Measurements from ENCODE around the gene SNX1. TPM values are rescaled to one million over a fixed set of nuclear protein-coding genes. Genes with fewer than 3 reads are reported as not detected.

The SNX1 gene
- total and polyA plus RNA-seq, 2 of the 13 experiments (the other 11 are each of a cell fraction or from before 2014, with no cell fraction given) = 29.3 to 60.1 TPM

GRCh38 chr15:64050281-64051092 lies 45.3 kb upstream of the SNX1 start (continued):
- TF ChIP-seq HDAC1 (CRISPR knock-in tag; IDR thresholded peaks at IDR 0.05) = no peak
- no peak for TF ChIP-seq SOX6 (IDR thresholded peaks at IDR 0.05)
- TF ChIP-seq SOX6 (CRISPR knock-in tag; IDR thresholded peaks at IDR 0.05) = peak; percentile 21; the same call in 1 of the 2 replicates
- TF ChIP-seq E2F5 (CRISPR knock-in tag; conservative IDR thresholded peaks at IDR 0.05) = no peak
- no peak for TF ChIP-seq MAFF (IDR thresholded peaks at IDR 0.05; ENCODE audit: low read depth, low read length)
- no peak for TF ChIP-seq USF2 (IDR thresholded peaks at IDR 0.05; ENCODE audit: low read depth, low read length)
- TF ChIP-seq USF2 (CRISPR knock-in tag; IDR thresholded peaks at IDR 0.05; ENCODE audit: borderline replicate concordance) = no peak; the same call in 1 of the 2 replicates
- TF ChIP-seq ZNF720 (CRISPR knock-in tag; IDR thresholded peaks at IDR 0.05) = no peak
- TF ChIP-seq ZFX (CRISPR knock-in tag; IDR thresholded peaks at IDR 0.05; ENCODE audit: low read depth) = no peak
- TF ChIP-seq FOXA3 (CRISPR knock-in tag; IDR thresholded peaks at IDR 0.05) = peak; percentile 53
- TF ChIP-seq ZNF776 (CRISPR knock-in tag; IDR thresholded peaks at IDR 0.05) = no peak
- TF ChIP-seq ZNF460 (CRISPR knock-in tag; IDR thresholded peaks at IDR 0.05; ENCODE audit: borderline replicate concordance) = no peak
- no peak for TF ChIP-seq ZNF580 (CRISPR knock-in tag; IDR thresholded peaks at IDR 0.05; ENCODE audit: borderline replicate concordance, low read depth)
- TF ChIP-seq EED (CRISPR knock-in tag; IDR thresholded peaks at IDR 0.05) = no peak
- no peak for TF ChIP-seq ZNF33A (CRISPR knock-in tag; IDR thresholded peaks at IDR 0.05; ENCODE audit: borderline replicate concordance)
- no peak for TF ChIP-seq ZNF746 (CRISPR knock-in tag; IDR thresholded peaks at IDR 0.05)
- 0 out of 2 replicates have a peak, but pooled peaks have one; percentile 16 for TF ChIP-seq SP5 (CRISPR knock-in tag; IDR thresholded peaks at IDR 0.05; ENCODE audit: borderline replicate concordance, low read depth)
- TF ChIP-seq ZBTB14 (CRISPR knock-in tag; IDR thresholded peaks at IDR 0.05) = no peak
- TF ChIP-seq POGK (CRISPR knock-in tag; conservative IDR thresholded peaks at IDR 0.05) = no peak
- TF ChIP-seq ELK4 (CRISPR knock-in tag; IDR thresholded peaks at IDR 0.05; ENCODE audit: borderline replicate concordance) = no peak

Data from HepG2 (cell line).